22Rv1 (cell line): Measurements from ENCODE around the gene TANGO2.
"Not testable (repeated sequence)": the region's sequence is repeated elsewhere in the genome, so short reads cannot be mapped to it uniquely, and the experiment has no call there.

Experiments used
- H3K27ac ChIP-seq: fragments of 450-650 bp; 2 replicates; pipeline ENCODE4 v1.5.1; 2017
- CTCF ChIP-seq: fragments of 450-650 bp; IDR thresholded peaks from 2 replicates; pipeline ENCODE4 v1.5.1; 2017; ENCODE audit warnings: mild to moderate bottlenecking
- ZFX ChIP-seq: fragments of 450-650 bp; IDR thresholded peaks from 2 replicates; pipeline ENCODE4 v1.6.1; 2017; ENCODE audit warnings: antibody characterized with exemption, borderline replicate concordance

Gene TANGO2

GRCh38 chr22:20063271-20064139, 42.6 kb downstream of the TANGO2 start:
- TF ChIP-seq ZFX (no peak), CTCF (no peak)
- no peak overlapping the region for H3K27ac ChIP-seq

GRCh38 chr22:20064140-20064480, 43.2 kb downstream of the TANGO2 start:
- TF ChIP-seq CTCF (no peak), ZFX (no peak)
- H3K27ac ChIP-seq: no peak overlapping the region

GRCh38 chr22:20064545-20065262, 43.8 kb downstream of the TANGO2 start:
- TF ChIP-seq CTCF (no peak), ZFX (no peak)

GRCh38 chr22:20065896-20066616, 45.1 kb downstream of the TANGO2 start:
- TF ChIP-seq ZFX: no peak
- TF ChIP-seq CTCF: no peak
- no peak overlapping the region for H3K27ac ChIP-seq

More at GRCh38 chr22:20064545-20065262, 43.8 kb downstream of the TANGO2 start:
- H3K27ac ChIP-seq: no peak overlapping the region

- H3K27ac ChIP-seq: no peak overlapping the region
- TF ChIP-seq CTCF (no peak), ZFX (no peak)
These were observed 45.9 kb downstream of the TANGO2 start for GRCh38 chr22:20066617-20067383.

- H3K27ac ChIP-seq: not testable (repeated sequence)
These were observed 46.4 kb downstream of the TANGO2 start for GRCh38 chr22:20067384-20067682.

GRCh38 chr22:20068640-20069039, 47.7 kb downstream of the TANGO2 start:
- TF ChIP-seq CTCF (no peak), ZFX (no peak)

More at GRCh38 chr22:20068640-20069039, 47.7 kb downstream of the TANGO2 start:
- H3K27ac ChIP-seq: no peak overlapping the region
